DMS 273 (cell line): ENCODE measurements around the gene MROH7.

Experiments
- DNase-seq: peaks from one replicate; lab custom pipeline; 2025; ENCODE audit not compliant: unreplicated experiment; lab: John Stamatoyannopoulos, UW

MROH7 gene

GRCh38 chr1:54640863-54641836 lies at the start of gene MROH7:
TSS of gene MROH7 (plus strand) at chr1:54641786. CDS start at chr1:54652927, 11,141 bp downstream.
- DNase-seq = no peak

- DNase-seq = no peak
Observed at GRCh38 chr1:54593571-54594160, 47.9 kb upstream of the MROH7 start.

GRCh38 chr1:54594463-54594862 lies 47.1 kb upstream of the MROH7 start:
- DNase-seq = no peak

GRCh38 chr1:54595956-54596498 lies 45.6 kb upstream of the MROH7 start:
- DNase-seq = no peak

- DNase-seq = no peak
Observed at GRCh38 chr1:54596756-54597155, 44.8 kb upstream of the MROH7 start.

GRCh38 chr1:54597455-54598030 lies 44.0 kb upstream of the MROH7 start:
- DNase-seq = no peak

GRCh38 chr1:54599211-54599823 lies 42.3 kb upstream of the MROH7 start:
- no peak for DNase-seq

- DNase-seq = no peak
Observed at GRCh38 chr1:54600947-54601721, 40.5 kb upstream of the MROH7 start.

GRCh38 chr1:54601730-54602129 lies 39.9 kb upstream of the MROH7 start:
- DNase-seq = no peak

GRCh38 chr1:54602554-54602953 lies 39.0 kb upstream of the MROH7 start:
- no peak for DNase-seq

- no peak for DNase-seq
Observed at GRCh38 chr1:54603241-54603640, 38.3 kb upstream of the MROH7 start.

GRCh38 chr1:54604051-54604450 lies 37.5 kb upstream of the MROH7 start:
- DNase-seq = no peak

- DNase-seq = peak; percentile 33
Observed at GRCh38 chr1:54604572-54605370, 36.8 kb upstream of the MROH7 start.

GRCh38 chr1:54606096-54606989 lies 35.2 kb upstream of the MROH7 start:
- DNase-seq = no peak

GRCh38 chr1:54606990-54607325 lies 34.6 kb upstream of the MROH7 start:
- DNase-seq = no peak

GRCh38 chr1:54607821-54608565 lies 33.6 kb upstream of the MROH7 start:
- DNase-seq = no peak

GRCh38 chr1:54608566-54609230 lies 32.9 kb upstream of the MROH7 start:
- no peak for DNase-seq
